ENCODE measurements around the gene DGLUCY.
"Not testable (repeated sequence)": the region's sequence is repeated elsewhere in the genome, so short reads cannot be mapped to it uniquely, and the experiment has no call there.

The DGLUCY gene

GRCh38 chr14:91139776-91140175 lies 25.9 kb downstream of the DGLUCY start:
- DNase-seq (ENCODE audit: low read depth) = no peak

- no peak for DNase-seq (ENCODE audit: low read depth)
These were observed 26.8 kb downstream of the DGLUCY start for GRCh38 chr14:91140672-91141071.

DNA sequence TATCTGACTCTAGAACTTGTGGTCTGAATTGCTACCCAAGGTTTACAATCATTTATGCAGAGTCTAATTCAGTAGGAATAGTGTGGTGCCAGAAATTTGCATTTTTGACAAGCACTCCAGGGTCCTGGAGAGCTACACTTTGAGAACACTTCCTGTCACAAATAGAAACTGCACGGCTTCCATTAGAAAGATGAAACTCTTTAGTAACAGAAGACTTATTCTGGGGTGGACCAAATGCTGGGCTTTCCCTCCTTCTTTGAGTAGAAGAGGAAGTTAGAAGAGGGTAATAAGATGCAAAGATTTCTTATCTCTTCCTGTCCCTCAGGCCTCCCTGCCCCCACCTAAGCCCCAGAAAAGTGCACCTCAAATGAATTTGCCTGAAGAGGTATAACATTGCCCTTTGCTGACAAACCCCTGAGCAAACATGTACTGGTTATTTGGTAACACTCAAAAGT lies 28.4 kb downstream of the DGLUCY start:
- no peak for DNase-seq (ENCODE audit: low read depth)

- DNase-seq (ENCODE audit: low read depth) = no peak
These were observed 30.0 kb downstream of the DGLUCY start for GRCh38 chr14:91143862-91144261.

GRCh38 chr14:91144425-91145145 lies 30.7 kb downstream of the DGLUCY start:
- peak; percentile 59 for DNase-seq (ENCODE audit: low read depth)

DNA sequence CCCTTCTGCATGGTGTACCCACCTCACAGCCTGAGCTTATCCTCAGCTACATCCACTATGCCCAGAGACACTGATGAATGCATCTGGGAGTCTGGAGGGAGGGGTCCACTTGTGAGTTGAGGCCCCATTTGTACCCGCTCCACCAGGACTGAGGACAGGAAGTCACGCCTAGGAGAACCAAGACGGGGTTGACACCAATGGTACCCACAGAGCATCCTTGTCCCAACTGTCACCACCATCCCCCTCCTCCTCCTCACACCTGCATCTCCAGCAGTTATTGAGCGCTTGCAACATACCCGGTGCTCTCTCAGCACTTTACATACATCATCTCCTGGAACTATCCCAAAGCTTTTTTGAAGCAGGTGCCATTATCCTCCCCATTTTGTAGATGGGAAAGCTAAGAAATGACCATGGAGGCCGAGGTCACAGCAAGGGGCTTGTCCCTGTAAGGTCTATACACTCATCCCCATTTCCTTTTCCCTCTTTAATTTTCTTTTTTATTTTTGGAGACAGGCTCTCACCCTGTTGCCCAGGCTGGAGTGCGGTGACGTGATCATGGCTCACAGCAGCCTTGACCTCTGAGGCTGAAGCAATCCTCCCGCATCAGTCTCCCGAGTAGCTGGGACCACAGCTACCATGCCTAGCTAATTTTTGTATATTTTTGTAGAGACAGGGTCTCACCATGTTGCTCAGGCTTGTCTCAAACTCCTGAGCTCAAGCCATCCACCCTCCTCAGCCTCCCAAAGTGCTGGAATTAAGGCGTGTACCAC lies 31.7 kb downstream of the DGLUCY start:
- DNase-seq (ENCODE audit: low read depth) = no peak

- DNase-seq (ENCODE audit: low read depth) = no peak
These were observed 32.8 kb downstream of the DGLUCY start for GRCh38 chr14:91146661-91147060.

- DNase-seq (ENCODE audit: low read depth) = peak; percentile 100
These were observed 35.6 kb downstream of the DGLUCY start for GRCh38 chr14:91149462-91149861.

DNA sequence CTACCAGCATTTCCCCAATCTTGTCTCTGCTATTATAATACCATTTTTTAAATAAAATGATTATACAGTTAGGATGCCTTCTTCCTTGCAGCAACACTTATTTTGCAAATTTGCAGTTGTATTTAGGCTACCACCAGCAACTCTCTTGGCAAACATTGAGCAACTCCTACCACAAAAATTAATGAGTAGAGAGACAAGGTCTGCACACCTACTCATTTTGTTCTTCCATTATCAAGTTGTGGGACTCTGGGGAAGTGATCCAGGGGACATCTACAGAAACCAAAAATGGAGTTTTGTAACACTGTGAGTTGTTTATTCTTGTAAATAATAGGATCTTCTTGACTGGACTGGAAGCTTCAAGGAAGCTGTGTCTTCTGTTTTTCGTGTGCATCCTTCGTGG lies 38.6 kb downstream of the DGLUCY start:
- no peak for DNase-seq (ENCODE audit: low read depth)

DNA sequence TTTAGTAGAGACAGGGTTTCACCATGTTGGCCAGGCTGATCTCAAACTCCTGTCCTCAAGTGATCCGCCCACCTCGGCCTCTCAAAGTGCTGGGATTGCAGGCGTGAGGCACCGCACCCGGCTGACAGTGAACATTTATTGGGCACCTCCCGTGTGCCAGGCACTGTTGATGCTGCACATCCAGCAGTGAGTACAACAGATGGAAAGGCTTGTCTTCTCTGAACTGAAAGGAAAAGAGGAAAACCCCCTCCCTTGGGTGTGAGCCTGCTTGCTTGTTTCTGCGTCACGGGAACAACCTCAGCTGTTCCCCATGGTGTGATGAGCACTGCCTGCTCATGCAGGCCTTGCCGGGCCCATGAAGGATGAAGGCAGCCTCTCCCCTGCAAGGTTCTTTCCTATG lies 39.5 kb downstream of the DGLUCY start:
- DNase-seq (ENCODE audit: low read depth) = no peak

DNA sequence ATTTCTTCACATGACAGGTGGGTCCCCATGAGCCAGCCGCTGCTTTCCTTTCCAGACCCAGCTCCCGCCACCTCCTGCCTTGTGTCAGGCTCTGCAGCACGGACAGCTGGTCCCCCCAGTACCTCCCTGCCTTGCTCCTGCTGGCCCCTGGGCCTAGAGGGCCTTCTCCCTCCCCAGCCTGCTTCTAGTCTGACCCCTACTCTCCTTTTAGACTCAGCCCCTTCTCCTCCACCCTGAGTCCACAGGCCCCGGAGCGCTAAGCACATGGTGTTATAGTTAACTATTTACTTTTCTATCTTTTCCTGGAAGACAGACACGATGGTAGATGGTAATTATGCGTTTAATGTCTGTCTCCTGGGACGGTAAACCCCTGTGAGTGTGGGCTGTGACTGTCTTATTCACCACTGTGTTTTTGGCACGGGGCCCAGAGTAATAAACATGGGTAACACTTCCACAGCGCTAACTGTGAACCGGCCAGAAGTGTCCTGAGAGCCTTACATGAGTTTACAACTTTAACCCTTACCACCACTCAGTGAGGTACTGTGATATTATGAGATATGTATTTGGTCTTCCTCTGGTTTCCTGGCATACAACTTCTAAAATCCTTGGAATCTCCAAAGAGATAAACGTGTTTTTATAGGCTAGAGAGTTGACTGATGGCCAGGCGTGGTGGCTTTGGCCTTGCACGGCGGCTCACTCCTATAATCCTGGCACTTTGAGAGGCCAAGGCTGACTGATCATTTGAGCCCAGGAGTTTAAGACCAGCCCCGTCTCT lies 41.2 kb downstream of the DGLUCY start:
- no peak for DNase-seq (ENCODE audit: low read depth)

GRCh38 chr14:91155626-91156089 lies 41.8 kb downstream of the DGLUCY start:
- no peak for DNase-seq (ENCODE audit: low read depth)

DNA sequence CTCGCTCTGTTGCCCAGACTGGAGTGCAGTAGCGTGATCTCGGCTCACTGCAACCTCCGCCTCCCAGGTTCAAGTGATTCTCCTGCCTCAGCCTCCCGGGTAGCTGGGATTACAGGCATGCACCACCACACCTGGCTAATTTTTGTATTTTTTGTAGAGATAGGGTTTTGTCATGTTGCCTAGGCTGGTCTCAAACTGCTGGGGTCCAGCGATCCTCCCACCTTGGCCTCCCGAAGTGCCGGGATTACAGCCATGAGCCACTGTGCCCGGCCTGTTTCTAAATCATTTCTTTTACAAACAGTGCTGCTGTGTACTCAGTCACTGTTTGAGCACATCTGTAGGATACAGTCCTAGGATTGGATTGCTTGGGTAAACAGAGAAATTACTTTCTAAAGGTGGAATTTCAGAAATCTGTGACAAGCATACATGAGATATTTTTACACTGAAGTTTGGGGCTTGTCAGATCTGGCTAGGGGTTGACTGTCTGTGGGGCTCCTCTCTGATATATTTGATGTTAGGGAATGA lies 42.3 kb downstream of the DGLUCY start:
- not testable (repeated sequence) for DNase-seq (ENCODE audit: low read depth)

- not testable (repeated sequence) for DNase-seq (ENCODE audit: low read depth)
These were observed 43.0 kb downstream of the DGLUCY start for GRCh38 chr14:91156877-91157276.

GRCh38 chr14:91158091-91158790 lies 44.4 kb downstream of the DGLUCY start:
- DNase-seq (ENCODE audit: low read depth) = no peak

GRCh38 chr14:91159182-91159581 lies 45.3 kb downstream of the DGLUCY start:
- no peak for DNase-seq (ENCODE audit: low read depth)

GRCh38 chr14:91159906-91160305 lies 46.0 kb downstream of the DGLUCY start:
- DNase-seq (ENCODE audit: low read depth) = no peak

- no peak for DNase-seq (ENCODE audit: low read depth)
These were observed 49.4 kb downstream of the DGLUCY start for GRCh38 chr14:91163316-91163715.

- DNase-seq (ENCODE audit: low read depth) = no peak
These were observed 50.8 kb downstream of the DGLUCY start for GRCh38 chr14:91164676-91165075.

GRCh38 chr14:91167380-91167770 lies 53.5 kb downstream of the DGLUCY start:
- no peak for DNase-seq (ENCODE audit: low read depth)

DNA sequence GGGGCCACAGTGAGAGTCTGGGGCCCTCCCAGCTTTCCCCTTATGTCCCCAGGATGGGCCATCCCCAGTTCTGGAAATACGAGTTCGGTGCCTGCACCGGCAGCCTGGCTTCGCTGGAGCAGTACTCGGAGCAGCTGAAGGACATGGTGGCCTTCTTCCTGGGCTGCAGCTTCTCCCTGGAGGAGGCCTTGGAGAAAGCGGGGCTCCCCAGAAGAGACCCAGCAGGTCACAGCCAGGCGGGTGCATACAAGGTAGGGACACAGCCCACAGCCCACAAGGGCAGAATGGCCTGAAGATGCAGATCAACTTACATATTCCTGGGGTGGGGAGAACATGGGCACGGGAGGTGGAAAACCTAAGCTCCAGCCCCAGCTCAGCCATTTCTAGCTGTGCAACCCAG lies 56.1 kb downstream of the DGLUCY start:
- no peak for DNase-seq (ENCODE audit: low read depth)

All from GM04503 (cell line).